ENCODE data around the gene NRP2.

DNA sequence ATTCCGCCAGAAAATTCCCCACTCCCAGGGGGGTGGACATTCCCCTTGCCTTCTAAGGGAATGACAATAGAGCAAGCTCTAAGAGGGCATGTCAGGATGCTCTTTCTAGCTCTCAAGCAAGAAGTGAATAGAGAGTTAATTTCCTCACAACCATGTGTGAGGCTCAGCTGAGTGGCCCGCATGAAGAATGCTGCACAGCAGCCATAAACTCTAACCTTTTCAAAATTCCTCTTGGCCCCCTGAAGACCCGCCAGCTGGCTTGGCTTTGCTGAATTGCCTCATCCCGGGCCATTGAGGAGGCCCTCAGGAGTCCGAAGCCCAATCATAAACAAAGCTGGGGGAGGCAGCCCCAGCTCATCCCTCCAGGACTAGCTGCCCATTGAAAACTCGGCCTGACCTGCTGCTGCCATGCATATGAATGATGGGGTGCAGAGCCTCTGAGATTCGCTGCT is 38.2 kb downstream of the NRP2 start:
- TF ChIP-seq, protein P1, sequence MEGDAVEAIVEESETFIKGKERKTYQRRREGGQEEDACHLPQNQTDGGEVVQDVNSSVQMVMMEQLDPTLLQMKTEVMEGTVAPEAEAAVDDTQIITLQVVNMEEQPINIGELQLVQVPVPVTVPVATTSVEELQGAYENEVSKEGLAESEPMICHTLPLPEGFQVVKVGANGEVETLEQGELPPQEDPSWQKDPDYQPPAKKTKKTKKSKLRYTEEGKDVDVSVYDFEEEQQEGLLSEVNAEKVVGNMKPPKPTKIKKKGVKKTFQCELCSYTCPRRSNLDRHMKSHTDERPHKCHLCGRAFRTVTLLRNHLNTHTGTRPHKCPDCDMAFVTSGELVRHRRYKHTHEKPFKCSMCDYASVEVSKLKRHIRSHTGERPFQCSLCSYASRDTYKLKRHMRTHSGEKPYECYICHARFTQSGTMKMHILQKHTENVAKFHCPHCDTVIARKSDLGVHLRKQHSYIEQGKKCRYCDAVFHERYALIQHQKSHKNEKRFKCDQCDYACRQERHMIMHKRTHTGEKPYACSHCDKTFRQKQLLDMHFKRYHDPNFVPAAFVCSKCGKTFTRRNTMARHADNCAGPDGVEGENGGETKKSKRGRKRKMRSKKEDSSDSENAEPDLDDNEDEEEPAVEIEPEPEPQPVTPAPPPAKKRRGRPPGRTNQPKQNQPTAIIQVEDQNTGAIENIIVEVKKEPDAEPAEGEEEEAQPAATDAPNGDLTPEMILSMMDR (IDR thresholded peaks at IDR 0.05): no peak
- TF ChIP-seq POLR2A (IDR thresholded peaks at IDR 0.05) (no peak), POLR2AphosphoS5 (IDR thresholded peaks at IDR 0.05) (no peak)
